T follicular helper cell (primary cell): ENCODE measurements around the gene ZC3H18.

Experiments
- DNase-seq: peaks from one replicate; pipeline ENCODE4 v3.0.0-alpha.2; 2020; ENCODE audit warnings: low read depth

The ZC3H18 gene

GRCh38 chr16:88581033-88581432 lies 10.8 kb downstream of the ZC3H18 start:
- no peak for DNase-seq

- no peak for DNase-seq
These were observed 12.8 kb downstream of the ZC3H18 start for GRCh38 chr16:88582912-88583575.

- no peak for DNase-seq
These were observed 14.5 kb downstream of the ZC3H18 start for GRCh38 chr16:88584676-88585075.

- no peak for DNase-seq
These were observed 15.1 kb downstream of the ZC3H18 start for GRCh38 chr16:88585269-88585668.

GRCh38 chr16:88585927-88586581 lies 15.9 kb downstream of the ZC3H18 start:
- no peak for DNase-seq

- no peak for DNase-seq
These were observed 17.9 kb downstream of the ZC3H18 start for GRCh38 chr16:88588148-88588547.

- DNase-seq = no peak
These were observed 18.6 kb downstream of the ZC3H18 start for GRCh38 chr16:88588754-88589153.

- DNase-seq = no peak
These were observed 19.2 kb downstream of the ZC3H18 start for GRCh38 chr16:88589441-88589840.

GRCh38 chr16:88591577-88592021 lies 21.4 kb downstream of the ZC3H18 start:
- no peak for DNase-seq

- DNase-seq = no peak
These were observed 22.9 kb downstream of the ZC3H18 start for GRCh38 chr16:88593061-88593460.

GRCh38 chr16:88593489-88593888 lies 23.3 kb downstream of the ZC3H18 start:
- no peak for DNase-seq

GRCh38 chr16:88593910-88594309 lies 23.7 kb downstream of the ZC3H18 start:
- no peak for DNase-seq

- no peak for DNase-seq
These were observed 24.9 kb downstream of the ZC3H18 start for GRCh38 chr16:88595101-88595500.

GRCh38 chr16:88595921-88596320 lies 25.7 kb downstream of the ZC3H18 start:
- no peak for DNase-seq

- no peak for DNase-seq
These were observed 26.3 kb downstream of the ZC3H18 start for GRCh38 chr16:88596483-88596882.

- no peak for DNase-seq
These were observed 27.8 kb downstream of the ZC3H18 start for GRCh38 chr16:88597856-88598491.

- DNase-seq = no peak
These were observed 29.0 kb downstream of the ZC3H18 start for GRCh38 chr16:88599092-88599733.

GRCh38 chr16:88599825-88600538 lies 29.8 kb downstream of the ZC3H18 start:
- no peak for DNase-seq

GRCh38 chr16:88600539-88600896 lies 30.3 kb downstream of the ZC3H18 start:
- no peak for DNase-seq

GRCh38 chr16:88601313-88602036 lies 31.3 kb downstream of the ZC3H18 start:
- DNase-seq = no peak

- DNase-seq = no peak
These were observed 31.9 kb downstream of the ZC3H18 start for GRCh38 chr16:88602091-88602490.
